GM12878 (cell line): ENCODE results near the gene NDOR1. TPM values are rescaled to one million over a fixed set of nuclear protein-coding genes. Genes with fewer than 3 reads are reported as not detected.

Experiments
- ATAC-seq: fragments of 200-7000 bp; cut with Tn5 transposase; 3 replicates; pipeline ENCODE4 v1.9.1; 2020; ENCODE audit warnings: mild to moderate bottlenecking, moderate library complexity
- BruUV-seq: library from RNA; stranded (reverse); fragments of 400-500 nt; replicated peaks from 2 replicates; lab custom pipeline; 2021; lab: Mats Ljungman, UMichigan
- CTCF ChIA-PET: fragments of 300-600 bp; sonication (Branson Sonifier 250); formaldehyde crosslinking; extraction: SDS; loops from one replicate; lab custom pipeline; 2021; ENCODE audit warnings: inconsistent platforms; lab: Yijun Ruan, JAX
- POLR2A ChIA-PET: fragments of 350-600 bp; formaldehyde crosslinking; extraction: SDS; loops from one replicate; lab custom pipeline; 2021; ENCODE audit warnings: inconsistent platforms; lab: Charles Lee
- RAD21 ChIA-PET: fragments of 300-600 bp; sonication (Branson Sonifier 250); formaldehyde crosslinking; loops from one replicate; lab custom pipeline; 2023; ENCODE audit warnings: antibody characterized with exemption; ENCODE audit not compliant: unreplicated experiment; lab: Charles Lee
- SMC1A ChIA-PET: fragments of 300-600 bp; sonication (Branson Sonifier 250); formaldehyde crosslinking; loops from one replicate; lab custom pipeline; 2023; ENCODE audit not compliant: unreplicated experiment, uncharacterized antibody; lab: Charles Lee
- DNase-seq: peaks from one replicate; pipeline ENCODE4 v3.0.0-alpha.2; 2011; ENCODE audit warnings: low read depth, low spot score
- FAIRE-seq: peaks from 3 replicates; lab custom pipeline; 2011; peaks lifted over from hg19 to GRCh38; lab: Jason Lieb, UNC
- H2AFZ ChIP-seq: 2 replicates; pipeline ENCODE4 v1.6.0; 2011; ENCODE audit warnings: low read depth, low read length, control low read depth; ENCODE audit not compliant: control insufficient read depth
- H3K27ac ChIP-seq: 2 replicates; pipeline ENCODE4 v1.5.1; 2011; ENCODE audit warnings: control low read depth; ENCODE audit not compliant: control insufficient read depth, insufficient read depth
- H3K27me3 ChIP-seq, 2 experiments: replicated peaks in 1 of 2; 2 replicates each; pipeline versions ENCODE4 v1.6.0 to v1.6.1; 2011; ENCODE audit warnings: low read length in 1 of 2; ENCODE audit not compliant: control insufficient read depth in 2 of 2, insufficient read depth in 2 of 2
- H3K36me3 ChIP-seq, 2 experiments: 2 replicates each; pipeline ENCODE4 v1.5.1; 2011; ENCODE audit warnings: low read length in 1 of 2; ENCODE audit not compliant: control insufficient read depth in 2 of 2, insufficient read depth in 2 of 2
- H3K4me1 ChIP-seq: 2 replicates; pipeline ENCODE4 v1.6.1; 2011; ENCODE audit warnings: mild to moderate bottlenecking, low read length, moderate library complexity, mixed read lengths; ENCODE audit not compliant: control insufficient read depth, insufficient read depth
- H3K4me2 ChIP-seq: 2 replicates; pipeline ENCODE4 v1.6.0; 2011; ENCODE audit warnings: control low read depth; ENCODE audit not compliant: control insufficient read depth, insufficient read depth
- H3K4me3 ChIP-seq: fragments of 200-600 bp; sonication (generic); 2 replicates; pipeline ENCODE4 v1.5.1; 2016
- H3K79me2 ChIP-seq: 2 replicates; pipeline ENCODE4 v1.6.0; 2011; ENCODE audit warnings: low read length; ENCODE audit not compliant: control insufficient read depth, insufficient read depth
- H3K9ac ChIP-seq: 2 replicates; pipeline ENCODE4 v1.8.0; 2011; ENCODE audit warnings: low read length, control low read depth, mixed read lengths; ENCODE audit not compliant: control insufficient read depth, insufficient read depth
- H3K9me3 ChIP-seq: replicated peaks from 3 replicates; pipeline ENCODE4 v1.5.1; 2011; ENCODE audit warnings: mild to moderate bottlenecking, low read length; ENCODE audit not compliant: control insufficient read depth, insufficient read depth
- H4K20me1 ChIP-seq: 2 replicates; pipeline ENCODE4 v1.6.0; 2011; ENCODE audit not compliant: control insufficient read depth, insufficient read depth
- ASH2L ChIP-seq: fragments of 300-600, 200-600 bp; sonication (generic); IDR thresholded peaks from 2 replicates; pipeline ENCODE4 v1.6.1; 2017; ENCODE audit warnings: low read depth, mild to moderate bottlenecking, borderline replicate concordance
- CBX3 ChIP-seq: fragments of 200-600 bp; sonication (generic); IDR thresholded peaks from 2 replicates; pipeline ENCODE4 v1.6.1; 2016; ENCODE audit warnings: low read depth, borderline replicate concordance
- ESRRA ChIP-seq: IDR thresholded peaks from 2 replicates; pipeline ENCODE4 v1.6.1; 2012; ENCODE audit warnings: mild to moderate bottlenecking, low read length, improper control_type of control experiment
- HDGF ChIP-seq: fragments of 450-650 bp; IDR thresholded peaks from 2 replicates; pipeline ENCODE4 v1.6.1; 2016; ENCODE audit warnings: antibody characterized with exemption
- MEF2A ChIP-seq: IDR thresholded peaks from 2 replicates; pipeline ENCODE4 v1.6.1; 2011; ENCODE audit warnings: low read depth, mild to moderate bottlenecking, low read length, moderate library complexity; ENCODE audit not compliant: insufficient read depth
- MYB ChIP-seq: fragments of 150-350 bp; IDR thresholded peaks from 2 replicates; pipeline ENCODE4 v1.6.1; 2014; ENCODE audit warnings: mild to moderate bottlenecking, low read depth, low read length, borderline replicate concordance
- NFXL1 ChIP-seq: fragments of 450-650 bp; IDR thresholded peaks from 2 replicates; pipeline ENCODE4 v1.6.1; 2017; ENCODE audit warnings: antibody characterized with exemption, mild to moderate bottlenecking, borderline replicate concordance
- RB1 ChIP-seq: fragments of 450-650 bp; formaldehyde crosslinking; IDR thresholded peaks from 2 replicates; pipeline ENCODE4 v1.6.1; 2017; ENCODE audit warnings: mild to moderate bottlenecking, borderline replicate concordance
- RFX5 ChIP-seq: IDR thresholded peaks from 2 replicates; pipeline ENCODE4 v1.6.1; 2011; ENCODE audit warnings: low read depth, low read length, improper control_type of control experiment
- SIX5 ChIP-seq: IDR thresholded peaks from 2 replicates; pipeline ENCODE4 v1.6.1; 2011; ENCODE audit warnings: mild to moderate bottlenecking, low read depth, low read length, moderate library complexity; ENCODE audit not compliant: severe bottlenecking
- SPI1 ChIP-seq: IDR thresholded peaks from 2 replicates; pipeline ENCODE4 v1.6.1; 2011; ENCODE audit warnings: low read depth, mild to moderate bottlenecking, low read length, moderate library complexity, borderline replicate concordance; ENCODE audit not compliant: insufficient read depth
- USF1 ChIP-seq: IDR thresholded peaks from 2 replicates; pipeline ENCODE4 v1.6.1; 2011; ENCODE audit warnings: borderline replicate concordance, low read depth, mild to moderate bottlenecking, moderate library complexity, mixed read lengths, low read length; ENCODE audit not compliant: insufficient read depth; ENCODE audit errors: extremely low read length
- ZBTB33 ChIP-seq: fragments of 450-650 bp; IDR thresholded peaks from 2 replicates; pipeline ENCODE4 v1.6.1; 2017; ENCODE audit warnings: mild to moderate bottlenecking
- ZNF24 ChIP-seq: fragments of 450-650 bp; IDR thresholded peaks from 2 replicates; pipeline ENCODE4 v1.6.1; 2017; ENCODE audit warnings: antibody characterized with exemption, mild to moderate bottlenecking
- WGBS: methylation state at CpG from one replicate; pipeline ENCODE4 v1.1.6; 2016; ENCODE audit warnings: low lambda C conversion rate; ENCODE audit not compliant: insufficient replicate concordance, insufficient coverage; ENCODE audit errors: missing lambda C conversion rate; 5-methylcytosine and 5-hydroxymethylcytosine counted together
- in situ Hi-C: fragments of 300-500 bp; cut with MboI; formaldehyde crosslinking; loops from 9 replicates; pipeline ENCODE4 v1.14.3; 2018; ENCODE audit warnings: mixed read lengths
- intact Hi-C: fragments of 100-400 bp; cut with micrococcal nuclease; formaldehyde crosslinking; loops from one replicate; pipeline ENCODE4 v1.14.2; 2022; ENCODE audit not compliant: unreplicated experiment
- polyA plus RNA-seq, 11 experiments: library from polyadenylated mRNA; depleted of rRNA in 4 of 11; unstranded in 6 of 11; stranded (reverse) in 5 of 11; fragments of >200 nt; fragmentation: Nextera tagmentation in 4 of 11; fragmentation: Illumina TruSeq in 1 of 11; extraction: Ambion mirVana in 4 of 11; extraction: Trizol in 1 of 11; gene quantifications; 1 replicate in 1 of 11; 2 replicates in 10 of 11; pipeline versions ENCODE4 v1.2.1 to v1.2.3, GENCODE V29; 2011 to 2016; ENCODE audit warnings: inconsistent platforms in 2 of 11, missing spikeins in 2 of 11, low read depth in 1 of 11
- total RNA-seq, 4 experiments: library from RNA; depleted of rRNA in 3 of 4; stranded (reverse); fragments of >200 nt in 3 of 4; fragmentation: Illumina TruSeq in 1 of 4; extraction: Trizol in 1 of 4; gene quantifications; 2 replicates each; pipeline versions ENCODE4 v1.2.1 to v1.2.3, GENCODE V29; 2013 to 2021

Gene NDOR1
- total and polyA plus RNA-seq, 10 of the 15 experiments (the other 5 are each of a cell fraction or from before 2014, with no cell fraction given) = 0.04 to 32.9 (median 11.1) TPM

- H3K27me3 ChIP-seq = no peaks in the 10 kb centered on the region
- H3K4me3 ChIP-seq = peak overlapping the region; percentile 99
- H3K27ac ChIP-seq = peak overlapping the region; percentile 77
- DNase-seq (no peak), ATAC-seq (no peak)
- in situ Hi-C loops (no loop called here), intact Hi-C loops (loop anchor here (5.0 kb wide), 2 partner anchors 35 to 60 kb away; partner anchors contain the start of gene RNF208)
- BruUV-seq = no TSS peak
- H2AFZ ChIP-seq = no peak overlapping the region
- ChIA-PET CTCF (interaction anchor here (1.3 to 2.0 kb wide), 3 partner anchors 36 to 152 kb away, joined by 3 to 18 read pairs (median 4); partner anchors contain the start of genes CYSRT1 and RNF208), RAD21 (interaction anchor here (0.8 to 3.6 kb wide), 6 partner anchors 14 to 57 kb away, joined by 3 to 23 read pairs (median 8); partner anchors contain the start of gene RNF208), POLR2A (interaction anchor here (0.9 to 4.6 kb wide), 4 partner anchors 16 to 36 kb away, joined by 3 to 22 read pairs (median 6); partner anchors contain the start of genes CYSRT1 and RNF208)
- H3K79me2 ChIP-seq = peaks cover 35% of the 10 kb centered on the region
- H3K4me2 ChIP-seq = peak overlapping the region; percentile 93
- WGBS = 72% methylated on average over 15 of the region's 15 CpGs
- H4K20me1 ChIP-seq = peaks cover 7% of the 10 kb centered on the region; the same call in 1 of the 2 replicates
- H3K9me3 ChIP-seq = no peaks in the 10 kb centered on the region
- peaks cover 22% of the 10 kb centered on the region for H3K4me1 ChIP-seq
- H3K9ac ChIP-seq = peak overlapping the region; percentile 80
- TF ChIP-seq HDGF (no peak), ZBTB33 (no peak), SIX5 (no peak), RB1 (no peak), SPI1 (no peak), USF1 (no peak), MYB (no peak), ASH2L (no peak), RFX5 (no peak), NFXL1 (no peak), CBX3 (no peak), ZNF24 (no peak), ESRRA (no peak), MEF2A (no peak)
- TF ChIP-seq, all 136 proteins: peak for 0
- FAIRE-seq = no peak
- peaks cover 7 to 21% of the 10 kb centered on the region in 2 experiments for H3K36me3 ChIP-seq
- SMC1A ChIA-PET = interaction anchor here (1.0 to 2.5 kb wide), 3 partner anchors 17 to 240 kb away, joined by 4 to 13 read pairs (median 5); no protein-coding TSS in a partner anchor
Observed at GRCh38 chr9:137187386-137187785, 18.1 kb upstream of the NDOR1 start.
